ENCODE results near the gene CAPRIN2. TPM values are rescaled to one million over a fixed set of nuclear protein-coding genes. Genes with fewer than 3 reads are reported as not detected.

CAPRIN2 gene
- total RNA-seq, 1 experiment from 2014 or later: 44.0 TPM

DNA sequence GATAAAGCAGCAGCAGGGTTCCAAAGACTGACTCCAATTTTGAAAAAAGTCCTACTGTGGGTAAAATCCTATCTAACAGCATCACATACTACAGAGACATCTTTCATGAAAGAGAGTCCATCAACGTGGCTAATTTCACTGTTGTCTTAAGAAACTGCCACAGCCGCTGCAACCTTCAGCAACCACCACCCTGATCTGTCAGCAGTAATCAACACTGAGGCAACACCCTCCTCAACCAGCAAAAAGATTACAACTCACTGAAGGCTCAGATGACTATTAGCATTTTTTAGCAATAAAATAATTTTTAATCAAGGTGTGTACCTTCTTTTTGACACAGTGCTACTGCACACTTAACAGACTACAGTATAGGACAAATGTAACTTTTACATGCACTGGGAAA, 6.6 kb downstream of the CAPRIN2 start:
- H3K36me3 ChIP-seq (replicated peaks; ENCODE audit: control insufficient read depth, insufficient read depth, low read length): peaks cover 1% of the 10 kb centered on the region
- no peak for DNase-seq
- H3K27me3 ChIP-seq (ENCODE audit: control insufficient read depth, insufficient read depth, low read length): no peaks in the 10 kb centered on the region
- H3K4me3 ChIP-seq (ENCODE audit: insufficient read depth, low read depth, low read length): no peak overlapping the region

- no peak for DNase-seq
- H3K36me3 ChIP-seq (replicated peaks; ENCODE audit: control insufficient read depth, insufficient read depth, low read length): peaks cover 1% of the 10 kb centered on the region
- H3K27me3 ChIP-seq (ENCODE audit: control insufficient read depth, insufficient read depth, low read length): no peaks in the 10 kb centered on the region
- H3K4me3 ChIP-seq (ENCODE audit: insufficient read depth, low read depth, low read length): no peak overlapping the region
Measured at GRCh38 chr12:30746190-30746589, 8.6 kb downstream of the CAPRIN2 start.

DNA sequence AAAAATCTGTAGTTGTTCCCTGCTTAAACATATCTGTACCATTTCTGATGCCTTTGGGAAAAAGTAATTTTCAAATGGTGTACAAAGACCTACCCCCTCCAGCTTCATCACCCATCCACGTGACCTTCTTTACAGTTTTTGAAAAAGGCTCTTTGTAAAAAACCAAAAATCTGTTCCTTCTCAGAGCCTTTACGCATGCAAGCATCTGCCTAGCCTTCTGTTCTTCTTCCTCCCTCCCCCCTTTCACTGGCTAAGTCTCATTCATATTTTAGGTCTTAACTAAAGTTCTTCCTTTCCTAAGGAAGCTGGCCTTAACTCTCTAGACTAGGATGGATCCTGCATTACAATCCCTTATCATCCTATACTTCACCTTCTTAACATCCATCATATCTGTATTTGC, 10.4 kb downstream of the CAPRIN2 start:
- no peaks in the 10 kb centered on the region for H3K27me3 ChIP-seq (ENCODE audit: control insufficient read depth, insufficient read depth, low read length)
- no peak overlapping the region for H3K4me3 ChIP-seq (ENCODE audit: insufficient read depth, low read depth, low read length)
- no peak for DNase-seq
- peaks cover 1% of the 10 kb centered on the region for H3K36me3 ChIP-seq (replicated peaks; ENCODE audit: control insufficient read depth, insufficient read depth, low read length)

- no peaks in the 10 kb centered on the region for H3K36me3 ChIP-seq (replicated peaks; ENCODE audit: control insufficient read depth, insufficient read depth, low read length)
- no peaks in the 10 kb centered on the region for H3K27me3 ChIP-seq (ENCODE audit: control insufficient read depth, insufficient read depth, low read length)
- no peak for DNase-seq
- H3K4me3 ChIP-seq (ENCODE audit: insufficient read depth, low read depth, low read length): no peak overlapping the region
Measured at GRCh38 chr12:30740274-30740673, 14.5 kb downstream of the CAPRIN2 start.

DNA sequence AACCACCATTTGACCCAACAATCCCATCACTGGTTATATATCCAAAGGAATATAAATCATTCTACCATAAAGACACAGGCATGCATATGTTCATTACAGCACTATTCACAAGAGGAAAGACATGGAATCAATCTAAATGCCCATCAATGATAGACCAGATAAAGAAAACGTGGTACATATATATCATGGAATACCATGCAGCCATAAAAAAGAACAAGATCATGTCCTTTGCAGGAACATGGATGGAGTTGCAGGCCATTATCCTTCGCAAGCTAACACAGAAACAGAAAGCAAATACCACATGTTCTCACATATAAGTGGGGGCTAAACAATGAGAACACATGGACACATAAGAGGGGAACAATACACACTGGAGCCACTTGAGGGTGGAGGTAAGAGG, 15.7 kb downstream of the CAPRIN2 start:
- no peaks in the 10 kb centered on the region for H3K36me3 ChIP-seq (replicated peaks; ENCODE audit: control insufficient read depth, insufficient read depth, low read length)

GRCh38 chr12:30732954-30733637, 21.7 kb downstream of the CAPRIN2 start:
- Histone ChIP-seq H3K4me3 (ENCODE audit: insufficient read depth, low read depth, low read length) (no peak overlapping the region), H3K36me3 (replicated peaks; ENCODE audit: control insufficient read depth, insufficient read depth, low read length) (peaks cover 6% of the 10 kb centered on the region), H3K27me3 (ENCODE audit: control insufficient read depth, insufficient read depth, low read length) (no peaks in the 10 kb centered on the region)
- DNase-seq: no peak

More for the DNA sequence above, 15.7 kb downstream of the CAPRIN2 start:
- Histone ChIP-seq H3K4me3 (ENCODE audit: insufficient read depth, low read depth, low read length) (no peak overlapping the region), H3K27me3 (ENCODE audit: control insufficient read depth, insufficient read depth, low read length) (no peaks in the 10 kb centered on the region)
- no peak for DNase-seq

GRCh38 chr12:30730011-30730410, 24.7 kb downstream of the CAPRIN2 start:
- Histone ChIP-seq H3K4me3 (ENCODE audit: insufficient read depth, low read depth, low read length) (no peak overlapping the region), H3K27me3 (ENCODE audit: control insufficient read depth, insufficient read depth, low read length) (no peaks in the 10 kb centered on the region), H3K36me3 (replicated peaks; ENCODE audit: control insufficient read depth, insufficient read depth, low read length) (peaks cover 16% of the 10 kb centered on the region)
- DNase-seq: no peak

- H3K27me3 ChIP-seq (ENCODE audit: control insufficient read depth, insufficient read depth, low read length): no peaks in the 10 kb centered on the region
- H3K4me3 ChIP-seq (ENCODE audit: insufficient read depth, low read depth, low read length): no peak overlapping the region
- DNase-seq: no peak
- peaks cover 16% of the 10 kb centered on the region for H3K36me3 ChIP-seq (replicated peaks; ENCODE audit: control insufficient read depth, insufficient read depth, low read length)
Measured at GRCh38 chr12:30729547-30729946, 25.2 kb downstream of the CAPRIN2 start.

DNA sequence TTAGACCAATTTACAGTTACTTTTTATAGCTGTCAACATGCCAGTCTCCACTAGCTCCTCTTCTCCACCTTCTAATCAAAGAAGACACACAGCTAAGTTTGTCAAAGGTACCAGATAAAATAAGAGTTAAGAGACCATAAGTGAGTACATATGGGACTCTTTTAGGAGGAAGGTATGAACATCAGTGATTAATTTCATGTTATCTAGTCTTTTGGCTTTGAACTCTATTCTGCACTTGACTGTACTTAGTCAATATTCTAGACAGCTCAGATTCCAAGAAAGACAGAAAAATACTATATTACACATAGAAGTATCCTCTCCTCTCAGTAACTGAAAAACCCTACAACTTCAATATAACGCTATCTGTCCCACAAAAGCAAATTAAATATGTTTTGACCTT, 28.1 kb downstream of the CAPRIN2 start:
- no peak overlapping the region for H3K4me3 ChIP-seq (ENCODE audit: insufficient read depth, low read depth, low read length)
- peaks cover 16% of the 10 kb centered on the region for H3K36me3 ChIP-seq (replicated peaks; ENCODE audit: control insufficient read depth, insufficient read depth, low read length)
- DNase-seq: no peak
- H3K27me3 ChIP-seq (ENCODE audit: control insufficient read depth, insufficient read depth, low read length): no peaks in the 10 kb centered on the region

DNA sequence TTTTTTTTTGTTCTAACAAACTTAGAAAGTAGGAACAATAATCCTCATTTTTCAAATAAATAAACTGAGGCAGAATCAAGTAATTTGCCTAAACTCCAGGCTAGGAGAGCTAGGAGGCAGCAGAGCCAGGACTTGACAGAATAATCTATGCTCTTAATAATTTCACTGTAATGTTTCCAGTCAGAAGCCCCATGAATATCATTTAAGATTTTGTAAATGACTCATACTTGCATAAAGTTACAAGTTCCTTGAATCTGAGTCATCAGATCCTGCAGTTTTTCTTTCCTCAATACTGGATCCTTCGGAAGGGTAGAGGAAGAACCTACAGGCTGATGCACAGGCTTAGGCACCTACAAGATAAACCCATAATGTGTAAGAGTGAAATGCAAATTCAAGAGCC, 29.0 kb downstream of the CAPRIN2 start:
- no peak for DNase-seq
- Histone ChIP-seq H3K4me3 (ENCODE audit: insufficient read depth, low read depth, low read length) (no peak overlapping the region), H3K27me3 (ENCODE audit: control insufficient read depth, insufficient read depth, low read length) (no peaks in the 10 kb centered on the region), H3K36me3 (replicated peaks; ENCODE audit: control insufficient read depth, insufficient read depth, low read length) (peaks cover 16% of the 10 kb centered on the region)

GRCh38 chr12:30719060-30719459, 35.7 kb downstream of the CAPRIN2 start:
- DNase-seq: no peak
- H3K4me3 ChIP-seq (ENCODE audit: insufficient read depth, low read depth, low read length): no peak overlapping the region
- peaks cover 5% of the 10 kb centered on the region for H3K36me3 ChIP-seq (replicated peaks; ENCODE audit: control insufficient read depth, insufficient read depth, low read length)

DNA sequence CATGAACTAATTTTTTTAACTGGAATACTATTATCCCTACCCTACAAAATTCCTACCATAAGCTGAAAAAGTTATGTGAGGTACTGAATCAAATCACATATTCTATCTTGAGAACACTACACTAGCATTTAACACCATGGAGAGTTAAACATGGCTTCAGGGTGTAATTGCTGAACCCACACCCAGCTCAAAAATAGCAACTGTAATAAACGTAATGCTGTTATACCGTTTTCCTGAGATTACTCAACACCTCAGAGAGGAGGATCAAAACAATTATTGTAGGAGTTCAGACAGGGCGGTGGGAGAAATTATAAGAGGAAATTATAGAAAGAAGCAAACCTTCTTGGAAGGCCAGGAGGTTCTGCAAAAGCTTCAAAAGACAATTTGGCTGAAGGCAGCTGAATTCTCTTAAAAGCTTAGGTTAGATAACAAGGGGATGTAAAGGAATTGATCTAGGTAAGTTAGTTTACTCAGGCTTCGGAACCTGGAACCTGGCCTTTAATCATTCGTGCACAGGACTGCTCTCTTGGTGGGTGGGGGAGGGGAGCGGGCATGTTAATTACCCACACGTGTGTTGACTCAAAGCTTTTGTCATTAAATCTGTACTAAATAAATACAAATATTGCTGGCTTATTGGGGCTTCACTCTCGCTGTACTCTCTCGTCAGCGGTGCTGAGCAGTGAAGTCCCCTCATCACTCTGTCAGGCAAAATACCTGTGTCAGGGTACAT, 47.0 kb downstream of the CAPRIN2 start:
- Histone ChIP-seq H3K4me3 (ENCODE audit: insufficient read depth, low read depth, low read length) (no peak overlapping the region), H3K27me3 (ENCODE audit: control insufficient read depth, insufficient read depth, low read length) (no peaks in the 10 kb centered on the region), H3K36me3 (replicated peaks; ENCODE audit: control insufficient read depth, insufficient read depth, low read length) (peaks cover 12% of the 10 kb centered on the region)
- no peak for DNase-seq

More at GRCh38 chr12:30719060-30719459, 35.7 kb downstream of the CAPRIN2 start:
- H3K27me3 ChIP-seq (ENCODE audit: control insufficient read depth, insufficient read depth, low read length): no peaks in the 10 kb centered on the region

GRCh38 chr12:30706476-30706875, 48.3 kb downstream of the CAPRIN2 start:
- Histone ChIP-seq H3K4me3 (ENCODE audit: insufficient read depth, low read depth, low read length) (no peak overlapping the region), H3K27me3 (ENCODE audit: control insufficient read depth, insufficient read depth, low read length) (no peaks in the 10 kb centered on the region), H3K36me3 (replicated peaks; ENCODE audit: control insufficient read depth, insufficient read depth, low read length) (peaks cover 5% of the 10 kb centered on the region)
- DNase-seq: no peak

- DNase-seq: no peak
- Histone ChIP-seq H3K4me3 (ENCODE audit: insufficient read depth, low read depth, low read length) (no peak overlapping the region), H3K36me3 (replicated peaks; ENCODE audit: control insufficient read depth, insufficient read depth, low read length) (no peaks in the 10 kb centered on the region), H3K27me3 (ENCODE audit: control insufficient read depth, insufficient read depth, low read length) (no peaks in the 10 kb centered on the region)
Measured at GRCh38 chr12:30701056-30701455, 53.7 kb downstream of the CAPRIN2 start.

GRCh38 chr12:30700216-30700900, 54.4 kb downstream of the CAPRIN2 start:
- DNase-seq: no peak
- Histone ChIP-seq H3K27me3 (ENCODE audit: control insufficient read depth, insufficient read depth, low read length) (no peaks in the 10 kb centered on the region), H3K36me3 (replicated peaks; ENCODE audit: control insufficient read depth, insufficient read depth, low read length) (no peaks in the 10 kb centered on the region), H3K4me3 (ENCODE audit: insufficient read depth, low read depth, low read length) (no peak overlapping the region)

Measured in H7 (cell line).